Inflammatory macrophage treated with lipopolysaccharide for 4 hours (primary cell): Measurements from ENCODE around the gene WNT7A.

Experiments
- DNase-seq: peaks from one replicate; pipeline ENCODE4 v3.0.0-alpha.2; 2020

The WNT7A gene

GRCh38 chr3:13844911-13845310 is 35.0 kb downstream of the WNT7A start:
- DNase-seq: no peak

- no peak for DNase-seq
Observed at GRCh38 chr3:13844286-13844685, 35.6 kb downstream of the WNT7A start.

- DNase-seq: no peak
Observed at GRCh38 chr3:13843351-13843750, 36.5 kb downstream of the WNT7A start.

GRCh38 chr3:13842226-13842625 is 37.6 kb downstream of the WNT7A start:
- no peak for DNase-seq

GRCh38 chr3:13841826-13842225 is 38.0 kb downstream of the WNT7A start:
- no peak for DNase-seq

- DNase-seq: no peak
Observed at GRCh38 chr3:13841141-13841540, 38.7 kb downstream of the WNT7A start.

- no peak for DNase-seq
Observed at GRCh38 chr3:13840456-13840855, 39.4 kb downstream of the WNT7A start.

- no peak for DNase-seq
Observed at GRCh38 chr3:13839726-13840340, 40.0 kb downstream of the WNT7A start.

GRCh38 chr3:13839253-13839652 is 40.6 kb downstream of the WNT7A start:
- DNase-seq: no peak

GRCh38 chr3:13838421-13838820 is 41.5 kb downstream of the WNT7A start:
- DNase-seq: no peak

- DNase-seq: no peak
Observed at GRCh38 chr3:13837751-13838150, 42.1 kb downstream of the WNT7A start.

GRCh38 chr3:13836658-13837587 is 42.9 kb downstream of the WNT7A start:
- DNase-seq: no peak

GRCh38 chr3:13835246-13835645 is 44.6 kb downstream of the WNT7A start:
- no peak for DNase-seq

- no peak for DNase-seq
Observed at GRCh38 chr3:13834258-13835035, 45.4 kb downstream of the WNT7A start.

- DNase-seq: no peak
Observed at GRCh38 chr3:13833506-13834257, 46.2 kb downstream of the WNT7A start.

- DNase-seq: no peak
Observed at GRCh38 chr3:13832130-13832529, 47.7 kb downstream of the WNT7A start.

- no peak for DNase-seq
Observed at GRCh38 chr3:13831386-13831996, 48.4 kb downstream of the WNT7A start.

- no peak for DNase-seq
Observed at GRCh38 chr3:13829311-13829710, 50.6 kb downstream of the WNT7A start.

GRCh38 chr3:13828501-13829265 is 51.2 kb downstream of the WNT7A start:
- peak; percentile 59 for DNase-seq

GRCh38 chr3:13827699-13828098 is 52.2 kb downstream of the WNT7A start:
- DNase-seq: no peak

GRCh38 chr3:13827256-13827655 is 52.6 kb downstream of the WNT7A start:
- no peak for DNase-seq

GRCh38 chr3:13826672-13827071 is 53.2 kb downstream of the WNT7A start:
- no peak for DNase-seq
